Progenitor cell of endocrine pancreas (in vitro differentiated cells): ENCODE measurements around the gene ZNF638. TPM values are rescaled to one million over a fixed set of nuclear protein-coding genes. Genes with fewer than 3 reads are reported as not detected.
A peak's percentile ranks its signal among the peaks of the same experiment; 100 is the strongest.
"Not testable (repeated sequence)": the region's sequence is repeated elsewhere in the genome, so short reads cannot be mapped to it uniquely, and the experiment has no call there.

Source experiments
- DNase-seq: peaks from one replicate; pipeline ENCODE4 v3.0.0; 2021; ENCODE audit warnings: low spot score; ENCODE audit not compliant: unreplicated experiment
- H3K27ac Mint-ChIP-seq: 2 replicates; pipeline ENCODE4 v1.8.0; 2021; ENCODE audit warnings: mild to moderate bottlenecking, moderate library complexity, mixed read lengths
- H3K27me3 Mint-ChIP-seq: 2 replicates; pipeline ENCODE4 v1.8.0; 2021; ENCODE audit warnings: mixed read lengths
- H3K36me3 Mint-ChIP-seq: 2 replicates; pipeline ENCODE4 v1.8.0; 2022; ENCODE audit warnings: mixed read lengths; ENCODE audit not compliant: insufficient read depth
- H3K4me1 Mint-ChIP-seq: 2 replicates; pipeline ENCODE4 v1.8.0; 2021; ENCODE audit warnings: low read depth, mixed read lengths
- H3K4me3 Mint-ChIP-seq: 2 replicates; pipeline ENCODE4 v1.8.0; 2021; ENCODE audit warnings: low read depth, mild to moderate bottlenecking, moderate library complexity, mixed read lengths
- H3K9me3 Mint-ChIP-seq: 2 replicates; pipeline ENCODE4 v1.8.0; 2021; ENCODE audit warnings: low read depth, mixed read lengths
- total RNA-seq: library from RNA; stranded (reverse); gene quantifications from 2 replicates; pipeline ENCODE4 v1.2.1, GENCODE V29; 2021
- TF ChIP-seq, protein P1 (sequence below): fragments of 200-600 bp; sonication (generic); IDR thresholded peaks from one replicate; pipeline ENCODE4 v1.5.0; 2021; ENCODE audit warnings: antibody characterized with exemption, mild to moderate bottlenecking; ENCODE audit not compliant: unreplicated experiment

Gene ZNF638
- total RNA-seq, 1 donor from 2014 or later: 216 TPM

DNA sequence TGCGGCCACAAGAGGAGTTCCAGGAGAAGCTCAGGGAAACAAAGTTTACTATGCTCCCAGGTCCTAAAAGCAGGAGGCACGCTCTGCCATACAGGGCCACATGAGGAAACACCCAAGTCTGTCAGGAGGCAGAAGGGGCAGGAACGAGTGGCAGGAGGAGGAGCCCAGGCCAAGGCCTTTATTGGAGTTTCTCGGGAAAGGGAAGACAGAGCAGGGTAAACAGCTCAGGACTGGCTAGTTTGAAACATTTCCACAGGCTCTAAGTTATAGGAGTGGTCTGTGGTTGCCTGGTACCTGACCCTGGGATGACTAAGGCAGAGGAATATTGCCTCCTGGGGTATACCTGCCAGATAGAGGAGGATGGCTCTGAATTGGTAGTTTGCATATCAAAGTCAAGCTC lies 3.7 kb upstream of the ZNF638 start:
- no peak for DNase-seq
- H3K9me3 Mint-ChIP-seq: no peaks in the 10 kb centered on the region
- TF ChIP-seq, protein P1, sequence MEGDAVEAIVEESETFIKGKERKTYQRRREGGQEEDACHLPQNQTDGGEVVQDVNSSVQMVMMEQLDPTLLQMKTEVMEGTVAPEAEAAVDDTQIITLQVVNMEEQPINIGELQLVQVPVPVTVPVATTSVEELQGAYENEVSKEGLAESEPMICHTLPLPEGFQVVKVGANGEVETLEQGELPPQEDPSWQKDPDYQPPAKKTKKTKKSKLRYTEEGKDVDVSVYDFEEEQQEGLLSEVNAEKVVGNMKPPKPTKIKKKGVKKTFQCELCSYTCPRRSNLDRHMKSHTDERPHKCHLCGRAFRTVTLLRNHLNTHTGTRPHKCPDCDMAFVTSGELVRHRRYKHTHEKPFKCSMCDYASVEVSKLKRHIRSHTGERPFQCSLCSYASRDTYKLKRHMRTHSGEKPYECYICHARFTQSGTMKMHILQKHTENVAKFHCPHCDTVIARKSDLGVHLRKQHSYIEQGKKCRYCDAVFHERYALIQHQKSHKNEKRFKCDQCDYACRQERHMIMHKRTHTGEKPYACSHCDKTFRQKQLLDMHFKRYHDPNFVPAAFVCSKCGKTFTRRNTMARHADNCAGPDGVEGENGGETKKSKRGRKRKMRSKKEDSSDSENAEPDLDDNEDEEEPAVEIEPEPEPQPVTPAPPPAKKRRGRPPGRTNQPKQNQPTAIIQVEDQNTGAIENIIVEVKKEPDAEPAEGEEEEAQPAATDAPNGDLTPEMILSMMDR: no peak
- H3K27me3 Mint-ChIP-seq: no peaks in the 10 kb centered on the region
- H3K36me3 Mint-ChIP-seq: no peaks in the 10 kb centered on the region
- H3K27ac Mint-ChIP-seq: no peak overlapping the region
- H3K4me1 Mint-ChIP-seq: peaks cover 6% of the 10 kb centered on the region
- H3K4me3 Mint-ChIP-seq: no peak overlapping the region

DNA sequence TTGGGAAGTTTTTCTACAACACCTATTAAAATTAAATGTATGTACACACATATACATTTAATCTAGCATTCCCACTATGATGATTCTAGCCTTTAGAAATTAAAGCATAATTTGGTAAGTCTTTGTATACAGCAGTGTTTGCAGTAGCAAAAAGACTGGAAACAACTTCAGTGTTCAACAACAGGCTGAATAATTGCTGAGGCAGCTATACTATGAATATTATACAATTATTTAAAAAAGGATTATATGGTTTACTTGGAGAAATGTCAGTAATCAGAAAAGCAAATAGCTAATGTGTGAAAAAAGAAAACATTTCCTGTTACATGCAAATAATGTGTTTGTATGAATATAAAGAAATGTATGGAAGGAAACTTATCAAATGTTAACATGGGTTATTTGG lies 1.4 kb upstream of the ZNF638 start:
- peak overlapping the region; percentile 50 for H3K4me3 Mint-ChIP-seq
- peaks cover 8% of the 10 kb centered on the region for H3K36me3 Mint-ChIP-seq
- H3K27me3 Mint-ChIP-seq: no peaks in the 10 kb centered on the region
- TF ChIP-seq, protein P1: no peak
- H3K4me1 Mint-ChIP-seq: peaks cover 17% of the 10 kb centered on the region
- no peak for DNase-seq
- H3K27ac Mint-ChIP-seq: no peak overlapping the region
- no peaks in the 10 kb centered on the region for H3K9me3 Mint-ChIP-seq

DNA sequence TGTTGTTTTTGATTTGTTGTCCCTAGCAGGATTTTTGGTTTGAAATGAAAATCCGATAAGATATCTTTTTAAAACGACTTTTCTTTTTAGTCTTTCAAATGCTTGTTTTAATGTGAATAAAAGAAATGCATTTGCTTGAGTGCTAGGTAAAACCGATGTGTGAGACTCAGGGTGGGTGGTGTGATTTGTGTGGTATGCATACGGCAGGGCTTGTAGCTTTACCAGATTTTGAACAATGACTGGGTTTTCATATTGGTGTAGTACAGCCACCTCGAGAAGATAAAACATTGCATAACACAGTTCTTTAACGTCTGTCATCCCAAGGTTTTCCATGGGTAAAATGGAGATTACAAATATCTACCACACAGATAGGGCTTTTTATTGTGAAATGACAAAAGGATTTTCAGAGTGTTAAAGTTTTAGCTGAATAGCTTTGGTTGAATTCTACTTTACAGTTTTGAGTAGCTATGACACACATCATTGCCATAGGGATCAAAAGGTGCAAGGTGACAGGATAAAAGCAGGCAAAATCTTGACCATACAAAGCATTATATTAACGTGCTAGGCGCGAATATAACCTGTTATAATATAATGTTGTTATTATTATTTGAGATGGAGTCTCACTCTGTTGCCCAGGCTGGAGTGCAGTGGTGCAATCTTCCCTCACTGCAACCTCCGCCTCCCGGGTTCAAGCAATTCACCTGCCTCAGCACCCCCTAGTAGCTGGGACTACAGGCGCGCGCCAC lies 824 bp upstream of the ZNF638 start:
- peaks cover 8% of the 10 kb centered on the region for H3K36me3 Mint-ChIP-seq
- TF ChIP-seq, protein P1: no peak
- H3K9me3 Mint-ChIP-seq: no peaks in the 10 kb centered on the region
- no peak for DNase-seq
- peaks cover 17% of the 10 kb centered on the region for H3K4me1 Mint-ChIP-seq
- H3K4me3 Mint-ChIP-seq: peak overlapping the region; percentile 96
- H3K27ac Mint-ChIP-seq: no peak overlapping the region
- H3K27me3 Mint-ChIP-seq: no peaks in the 10 kb centered on the region

DNA sequence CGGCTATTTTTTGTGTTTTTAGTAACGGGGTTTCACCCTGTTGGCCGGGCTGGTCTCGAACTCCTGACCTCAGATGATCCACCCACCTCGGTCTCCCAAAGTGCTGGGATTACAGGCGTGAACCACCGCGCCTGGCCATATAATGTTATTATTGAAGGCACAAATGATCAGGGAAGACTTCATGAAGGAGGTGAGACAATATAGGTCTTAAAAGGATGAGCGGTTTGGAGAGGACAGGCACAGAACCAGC lies 326 bp upstream of the ZNF638 start:
- not testable (repeated sequence) for DNase-seq, H3K9me3 Mint-ChIP-seq
- peak overlapping the region; percentile 92 for H3K27ac Mint-ChIP-seq

DNA sequence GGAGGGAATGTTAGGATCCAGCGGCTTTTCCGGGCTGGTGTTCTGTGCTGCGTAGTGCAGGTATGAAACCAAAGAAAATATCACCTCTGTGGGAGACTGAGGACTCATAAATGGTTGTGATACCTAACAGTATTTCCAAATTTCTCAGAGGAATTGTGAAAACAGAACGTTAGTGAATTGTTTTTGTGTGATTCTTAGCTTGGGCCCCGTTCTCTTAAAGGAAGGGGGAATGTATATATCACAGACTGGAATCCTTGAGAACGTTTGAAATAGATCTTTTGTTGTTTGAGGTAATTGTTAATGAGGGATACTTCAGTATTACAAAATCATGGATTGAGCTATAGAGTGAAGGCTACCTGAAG lies 834 bp downstream of the ZNF638 start:
- H3K27me3 Mint-ChIP-seq: no peaks in the 10 kb centered on the region
- TF ChIP-seq, protein P1: no peak
- peak overlapping the region; percentile 96 for H3K4me3 Mint-ChIP-seq
- H3K9me3 Mint-ChIP-seq: no peaks in the 10 kb centered on the region
- H3K36me3 Mint-ChIP-seq: peaks cover 8% of the 10 kb centered on the region
- peaks cover 17% of the 10 kb centered on the region for H3K4me1 Mint-ChIP-seq
- DNase-seq: no peak
- H3K27ac Mint-ChIP-seq: peak overlapping the region; percentile 100

More for the DNA sequence above, 326 bp upstream of the ZNF638 start:
- Mint-ChIP-seq H3K4me3 (peak overlapping the region; percentile 96), H3K4me1 (peaks cover 17% of the 10 kb centered on the region)
- not testable (repeated sequence) for H3K36me3 Mint-ChIP-seq, H3K27me3 Mint-ChIP-seq

DNA sequence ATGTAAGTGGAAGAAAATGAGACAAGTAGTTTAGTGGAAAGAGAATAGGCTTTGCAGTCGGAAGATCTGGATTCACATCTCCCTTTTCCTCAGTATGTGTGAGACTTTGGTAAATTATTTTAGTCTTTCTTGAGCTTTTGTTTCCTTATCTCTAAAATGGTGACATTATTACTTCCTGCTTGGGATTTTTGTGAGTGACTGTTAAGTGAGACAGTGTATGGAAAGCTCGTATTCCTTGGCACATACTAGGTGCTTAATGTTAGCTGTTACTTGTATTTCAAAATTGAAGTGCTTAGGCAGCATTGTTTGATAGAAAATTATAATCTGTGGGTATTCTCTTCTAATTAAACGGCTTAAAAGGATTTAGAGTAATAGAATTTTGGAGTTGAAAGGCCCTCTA lies 2.0 kb downstream of the ZNF638 start:
- Mint-ChIP-seq H3K36me3 (peaks cover 8% of the 10 kb centered on the region), H3K4me1 (peaks cover 24% of the 10 kb centered on the region), H3K9me3 (no peaks in the 10 kb centered on the region), H3K27ac (peak overlapping the region; percentile 71), H3K27me3 (no peaks in the 10 kb centered on the region), H3K4me3 (peak overlapping the region; percentile 96)
- no peak for DNase-seq
- TF ChIP-seq, protein P1: no peak
